ENCODE data around the gene MRPL48.

The MRPL48 gene

GRCh38 chr11:73894725-73895335, 107.2 kb downstream of the MRPL48 start:
- DNase-seq: no peak

GRCh38 chr11:73902303-73902702, 114.6 kb downstream of the MRPL48 start:
- DNase-seq: no peak

- DNase-seq: peak in 1 of 2 experiments; percentile 39
Measured at GRCh38 chr11:73907191-73907590, 119.5 kb downstream of the MRPL48 start.

- no peak for DNase-seq
Measured at GRCh38 chr11:73912026-73912425, 124.4 kb downstream of the MRPL48 start.

GRCh38 chr11:73913472-73913871, 125.8 kb downstream of the MRPL48 start:
- DNase-seq: no peak

- DNase-seq: no peak
Measured at GRCh38 chr11:73914284-73914683, 126.6 kb downstream of the MRPL48 start.

Data from SW 1271 (cell line).